ENCODE data around the gene PTGER3.

GRCh38 chr1:71033136-71033535 is 14.5 kb downstream of the PTGER3 start:
- no peak for TF ChIP-seq CTCF (IDR thresholded peaks at IDR 0.05)
- TF ChIP-seq POLR2A (IDR thresholded peaks at IDR 0.05), result no peak
